SH-SY5Y (cell line): ENCODE results near the gene CEACAM5.

Source experiments
- GATA2 ChIP-seq: IDR thresholded peaks from 2 replicates; pipeline ENCODE4 v1.6.1; 2011; ENCODE audit warnings: mild to moderate bottlenecking, low read depth, low read length
- GATA3 ChIP-seq: IDR thresholded peaks from 2 replicates; pipeline ENCODE4 v1.6.1; 2011; ENCODE audit warnings: low read depth, mild to moderate bottlenecking, low read length, moderate library complexity

DNA sequence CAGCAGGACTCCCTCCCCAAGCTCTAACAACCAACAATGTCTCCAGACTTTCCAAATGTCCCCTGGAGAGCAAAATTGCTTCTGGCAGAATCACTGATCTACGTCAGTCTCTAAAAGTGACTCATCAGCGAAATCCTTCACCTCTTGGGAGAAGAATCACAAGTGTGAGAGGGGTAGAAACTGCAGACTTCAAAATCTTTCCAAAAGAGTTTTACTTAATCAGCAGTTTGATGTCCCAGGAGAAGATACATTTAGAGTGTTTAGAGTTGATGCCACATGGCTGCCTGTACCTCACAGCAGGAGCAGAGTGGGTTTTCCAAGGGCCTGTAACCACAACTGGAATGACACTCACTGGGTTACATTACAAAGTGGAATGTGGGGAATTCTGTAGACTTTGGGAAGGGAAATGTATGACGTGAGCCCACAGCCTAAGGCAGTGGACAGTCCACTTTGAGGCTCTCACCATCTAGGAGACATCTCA lies 6.2 kb upstream of the CEACAM5 start:
- TF ChIP-seq GATA2 (no peak), GATA3 (no peak)
